HEK293 (cell line): ENCODE results near the gene SH3BGRL3.

Experiments used
- BCL11B ChIP-seq: fragments of 450-650 bp; formaldehyde crosslinking; IDR thresholded peaks from 2 replicates; pipeline ENCODE4 v1.5.1; 2016; ENCODE audit warnings: low read depth, missing biosample characterization, missing genetic modification characterization
- GFI1B ChIP-seq: fragments of 450-650 bp; formaldehyde crosslinking; IDR thresholded peaks from 2 replicates; pipeline ENCODE4 v1.5.1; 2016; ENCODE audit warnings: missing biosample characterization, missing genetic modification characterization
- GLIS2 ChIP-seq: fragments of 450-650 bp; formaldehyde crosslinking; IDR thresholded peaks from 2 replicates; pipeline ENCODE4 v1.5.1; 2016; ENCODE audit warnings: missing biosample characterization, missing genetic modification characterization
- KLF8 ChIP-seq: fragments of 450-650 bp; formaldehyde crosslinking; IDR thresholded peaks from 2 replicates; pipeline ENCODE4 v1.5.1; 2016; ENCODE audit warnings: missing biosample characterization, missing genetic modification characterization
- SALL2 ChIP-seq: fragments of 450-650 bp; formaldehyde crosslinking; IDR thresholded peaks from 2 replicates; pipeline ENCODE4 v1.5.0; 2017; ENCODE audit warnings: missing biosample characterization, mild to moderate bottlenecking, missing genetic modification characterization, borderline replicate concordance
- SP2 ChIP-seq: fragments of 450-650 bp; formaldehyde crosslinking; IDR thresholded peaks from 2 replicates; pipeline ENCODE4 v1.5.1; 2016; ENCODE audit warnings: missing biosample characterization, missing genetic modification characterization
- ZBTB17 ChIP-seq: fragments of 450-650 bp; formaldehyde crosslinking; IDR thresholded peaks from 2 replicates; pipeline ENCODE4 v1.5.1; 2016; ENCODE audit warnings: missing biosample characterization, missing genetic modification characterization
- ZBTB7A ChIP-seq: fragments of 450-650 bp; formaldehyde crosslinking; IDR thresholded peaks from 2 replicates; pipeline ENCODE4 v1.5.1; 2016; ENCODE audit warnings: low read depth, missing biosample characterization, missing genetic modification characterization
- ZFP69B ChIP-seq: fragments of 450-650 bp; formaldehyde crosslinking; IDR thresholded peaks from 2 replicates; pipeline ENCODE4 v1.5.1; 2016; ENCODE audit warnings: missing biosample characterization, missing genetic modification characterization
- ZNF112 ChIP-seq: fragments of 450-650 bp; formaldehyde crosslinking; IDR thresholded peaks from 2 replicates; pipeline ENCODE4 v1.5.0; 2017; ENCODE audit warnings: missing biosample characterization, missing genetic modification characterization
- ZNF202 ChIP-seq: fragments of 450-650 bp; formaldehyde crosslinking; IDR thresholded peaks from 2 replicates; pipeline ENCODE4 v1.5.1; 2016; ENCODE audit warnings: missing biosample characterization, missing genetic modification characterization, borderline replicate concordance
- ZNF214 ChIP-seq: fragments of 450-650 bp; formaldehyde crosslinking; IDR thresholded peaks from 2 replicates; pipeline ENCODE4 v1.5.1; 2017; ENCODE audit warnings: missing biosample characterization, mild to moderate bottlenecking, missing genetic modification characterization, borderline replicate concordance
- ZNF23 ChIP-seq: fragments of 450-650 bp; formaldehyde crosslinking; IDR thresholded peaks from 2 replicates; pipeline ENCODE4 v1.5.1; 2016; ENCODE audit warnings: missing biosample characterization, missing genetic modification characterization, borderline replicate concordance
- ZNF311 ChIP-seq: fragments of 450-650 bp; formaldehyde crosslinking; IDR thresholded peaks from 2 replicates; pipeline ENCODE4 v1.5.1; 2017; ENCODE audit warnings: missing biosample characterization, missing genetic modification characterization, borderline replicate concordance
- ZNF335 ChIP-seq: fragments of 450-650 bp; formaldehyde crosslinking; conservative IDR thresholded peaks from 2 replicates; pipeline ENCODE4 v1.5.1; 2016; ENCODE audit warnings: missing biosample characterization, missing genetic modification characterization
- ZNF48 ChIP-seq: fragments of 450-650 bp; formaldehyde crosslinking; IDR thresholded peaks from 2 replicates; pipeline ENCODE4 v1.5.1; 2016; ENCODE audit warnings: missing biosample characterization, missing genetic modification characterization
- ZNF549 ChIP-seq: fragments of 450-650 bp; IDR thresholded peaks from 2 replicates; pipeline ENCODE4 v1.5.1; 2018; ENCODE audit warnings: missing biosample characterization, missing genetic modification characterization, mild to moderate bottlenecking, inconsistent platforms, moderate library complexity
- ZNF624 ChIP-seq: fragments of 450-650 bp; formaldehyde crosslinking; IDR thresholded peaks from 2 replicates; pipeline ENCODE4 v1.5.1; 2017; ENCODE audit warnings: missing biosample characterization, missing genetic modification characterization
- ZNF629 ChIP-seq: fragments of 450-650 bp; formaldehyde crosslinking; IDR thresholded peaks from 2 replicates; pipeline ENCODE4 v1.5.1; 2017; ENCODE audit warnings: missing biosample characterization, missing genetic modification characterization
- ZNF658 ChIP-seq: fragments of 450-650 bp; formaldehyde crosslinking; IDR thresholded peaks from 2 replicates; pipeline ENCODE4; 2016; ENCODE audit warnings: missing biosample characterization, missing genetic modification characterization
- ZNF660 ChIP-seq: fragments of 450-650 bp; IDR thresholded peaks from 2 replicates; pipeline ENCODE4 v1.5.1; 2018; ENCODE audit warnings: missing biosample characterization, mild to moderate bottlenecking, missing genetic modification characterization
- ZNF707 ChIP-seq: fragments of 450-650 bp; formaldehyde crosslinking; IDR thresholded peaks from 2 replicates; pipeline ENCODE4 v1.5.1; 2016; ENCODE audit warnings: missing biosample characterization, missing genetic modification characterization
- ZSCAN23 ChIP-seq: fragments of 450-650 bp; formaldehyde crosslinking; IDR thresholded peaks from 2 replicates; pipeline ENCODE4 v1.5.1; 2016; ENCODE audit warnings: missing biosample characterization, missing genetic modification characterization
- TF ChIP-seq, protein P1 (sequence below): fragments of 450-650 bp; formaldehyde crosslinking; IDR thresholded peaks from 2 replicates; pipeline ENCODE4 v1.5.1; 2016; ENCODE audit warnings: missing biosample characterization, missing genetic modification characterization, borderline replicate concordance
- TF ChIP-seq, protein P2 (sequence below): fragments of 450-650 bp; formaldehyde crosslinking; IDR thresholded peaks from 2 replicates; pipeline ENCODE4 v1.5.1; 2016; ENCODE audit warnings: missing biosample characterization, missing genetic modification characterization, borderline replicate concordance
- TF ChIP-seq, protein P3 (sequence below): fragments of 450-650 bp; formaldehyde crosslinking; IDR thresholded peaks from 2 replicates; pipeline ENCODE4 v1.5.1; 2016; ENCODE audit warnings: missing biosample characterization, missing genetic modification characterization
- TF ChIP-seq, protein P4 (sequence below): fragments of 450-650 bp; formaldehyde crosslinking; IDR thresholded peaks from 2 replicates; pipeline ENCODE4 v1.5.1; 2016; ENCODE audit warnings: missing biosample characterization, missing genetic modification characterization
- TF ChIP-seq, protein P5 (sequence below): fragments of 450-650 bp; IDR thresholded peaks from 2 replicates; pipeline ENCODE4 v1.5.1; 2018; ENCODE audit warnings: missing biosample characterization, mild to moderate bottlenecking, missing genetic modification characterization

SH3BGRL3 gene

DNA sequence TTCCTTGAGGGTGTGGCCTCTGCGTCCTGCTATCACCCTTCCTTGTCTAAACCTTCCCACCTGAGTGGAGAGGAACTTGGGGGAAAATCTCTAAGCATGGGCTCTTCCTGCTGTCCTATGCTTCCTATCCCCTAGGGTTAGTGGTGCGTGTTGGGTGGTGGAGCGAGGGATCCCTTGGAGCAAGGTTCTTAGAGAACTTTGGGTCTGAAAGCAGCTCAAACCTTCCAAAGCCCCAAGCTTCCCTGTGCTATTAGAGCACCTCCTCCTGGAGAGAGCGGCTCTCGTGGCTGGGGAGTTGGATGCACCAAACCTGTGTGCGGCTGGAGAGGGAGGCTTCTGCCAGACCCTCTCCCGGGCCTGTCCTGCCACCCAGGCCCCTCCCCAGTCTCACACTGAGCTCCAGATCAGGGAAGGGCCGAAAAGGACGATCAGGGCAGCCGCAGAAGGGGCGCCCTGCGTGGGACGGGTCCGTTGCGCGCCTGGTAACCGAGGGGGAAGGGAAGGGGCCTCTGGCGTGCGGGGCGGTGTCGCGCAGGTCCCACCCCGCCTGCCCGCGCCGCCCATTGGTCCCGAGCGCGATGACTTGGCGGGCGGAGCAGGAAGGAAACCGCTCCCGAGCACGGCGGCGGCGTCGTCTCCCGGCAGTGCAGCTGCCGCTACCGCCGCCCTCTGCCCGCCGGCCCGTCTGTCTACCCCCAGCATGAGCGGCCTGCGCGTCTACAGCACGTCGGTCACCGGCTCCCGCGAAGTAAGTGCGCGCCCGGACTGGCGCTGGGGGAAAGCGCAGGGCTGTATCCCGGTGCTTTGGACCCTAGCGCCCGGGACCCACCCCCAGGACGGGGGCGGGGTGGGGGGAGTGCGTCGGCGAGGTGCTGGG lies at the start of gene SH3BGRL3 (continued):
- TF ChIP-seq, protein P1, sequence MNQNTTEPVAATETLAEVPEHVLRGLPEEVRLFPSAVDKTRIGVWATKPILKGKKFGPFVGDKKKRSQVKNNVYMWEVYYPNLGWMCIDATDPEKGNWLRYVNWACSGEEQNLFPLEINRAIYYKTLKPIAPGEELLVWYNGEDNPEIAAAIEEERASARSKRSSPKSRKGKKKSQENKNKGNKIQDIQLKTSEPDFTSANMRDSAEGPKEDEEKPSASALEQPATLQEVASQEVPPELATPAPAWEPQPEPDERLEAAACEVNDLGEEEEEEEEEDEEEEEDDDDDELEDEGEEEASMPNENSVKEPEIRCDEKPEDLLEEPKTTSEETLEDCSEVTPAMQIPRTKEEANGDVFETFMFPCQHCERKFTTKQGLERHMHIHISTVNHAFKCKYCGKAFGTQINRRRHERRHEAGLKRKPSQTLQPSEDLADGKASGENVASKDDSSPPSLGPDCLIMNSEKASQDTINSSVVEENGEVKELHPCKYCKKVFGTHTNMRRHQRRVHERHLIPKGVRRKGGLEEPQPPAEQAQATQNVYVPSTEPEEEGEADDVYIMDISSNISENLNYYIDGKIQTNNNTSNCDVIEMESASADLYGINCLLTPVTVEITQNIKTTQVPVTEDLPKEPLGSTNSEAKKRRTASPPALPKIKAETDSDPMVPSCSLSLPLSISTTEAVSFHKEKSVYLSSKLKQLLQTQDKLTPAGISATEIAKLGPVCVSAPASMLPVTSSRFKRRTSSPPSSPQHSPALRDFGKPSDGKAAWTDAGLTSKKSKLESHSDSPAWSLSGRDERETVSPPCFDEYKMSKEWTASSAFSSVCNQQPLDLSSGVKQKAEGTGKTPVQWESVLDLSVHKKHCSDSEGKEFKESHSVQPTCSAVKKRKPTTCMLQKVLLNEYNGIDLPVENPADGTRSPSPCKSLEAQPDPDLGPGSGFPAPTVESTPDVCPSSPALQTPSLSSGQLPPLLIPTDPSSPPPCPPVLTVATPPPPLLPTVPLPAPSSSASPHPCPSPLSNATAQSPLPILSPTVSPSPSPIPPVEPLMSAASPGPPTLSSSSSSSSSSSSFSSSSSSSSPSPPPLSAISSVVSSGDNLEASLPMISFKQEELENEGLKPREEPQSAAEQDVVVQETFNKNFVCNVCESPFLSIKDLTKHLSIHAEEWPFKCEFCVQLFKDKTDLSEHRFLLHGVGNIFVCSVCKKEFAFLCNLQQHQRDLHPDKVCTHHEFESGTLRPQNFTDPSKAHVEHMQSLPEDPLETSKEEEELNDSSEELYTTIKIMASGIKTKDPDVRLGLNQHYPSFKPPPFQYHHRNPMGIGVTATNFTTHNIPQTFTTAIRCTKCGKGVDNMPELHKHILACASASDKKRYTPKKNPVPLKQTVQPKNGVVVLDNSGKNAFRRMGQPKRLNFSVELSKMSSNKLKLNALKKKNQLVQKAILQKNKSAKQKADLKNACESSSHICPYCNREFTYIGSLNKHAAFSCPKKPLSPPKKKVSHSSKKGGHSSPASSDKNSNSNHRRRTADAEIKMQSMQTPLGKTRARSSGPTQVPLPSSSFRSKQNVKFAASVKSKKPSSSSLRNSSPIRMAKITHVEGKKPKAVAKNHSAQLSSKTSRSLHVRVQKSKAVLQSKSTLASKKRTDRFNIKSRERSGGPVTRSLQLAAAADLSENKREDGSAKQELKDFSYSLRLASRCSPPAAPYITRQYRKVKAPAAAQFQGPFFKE (tag by site-specific recombination) = no peak
- no peak for TF ChIP-seq ZBTB17 (tag by site-specific recombination)
- 0 out of 2 replicates have a peak, but pooled peaks have one; percentile 63 for TF ChIP-seq ZBTB7A (tag by site-specific recombination)
- peak; percentile 89 for TF ChIP-seq ZNF335
- TF ChIP-seq SALL2 (tag by site-specific recombination) = no peak
- TF ChIP-seq SP2 = peak; percentile 93
- TF ChIP-seq GFI1B (tag by site-specific recombination) = no peak
- TF ChIP-seq ZNF311 (tag by site-specific recombination) = no peak
- TF ChIP-seq ZNF707 (tag by site-specific recombination) = no peak; the same call in 1 of the 2 replicates
- peak; percentile 30; the same call in 1 of the 2 replicates for TF ChIP-seq ZNF660 (tag by site-specific recombination)
- TF ChIP-seq, protein P2, sequence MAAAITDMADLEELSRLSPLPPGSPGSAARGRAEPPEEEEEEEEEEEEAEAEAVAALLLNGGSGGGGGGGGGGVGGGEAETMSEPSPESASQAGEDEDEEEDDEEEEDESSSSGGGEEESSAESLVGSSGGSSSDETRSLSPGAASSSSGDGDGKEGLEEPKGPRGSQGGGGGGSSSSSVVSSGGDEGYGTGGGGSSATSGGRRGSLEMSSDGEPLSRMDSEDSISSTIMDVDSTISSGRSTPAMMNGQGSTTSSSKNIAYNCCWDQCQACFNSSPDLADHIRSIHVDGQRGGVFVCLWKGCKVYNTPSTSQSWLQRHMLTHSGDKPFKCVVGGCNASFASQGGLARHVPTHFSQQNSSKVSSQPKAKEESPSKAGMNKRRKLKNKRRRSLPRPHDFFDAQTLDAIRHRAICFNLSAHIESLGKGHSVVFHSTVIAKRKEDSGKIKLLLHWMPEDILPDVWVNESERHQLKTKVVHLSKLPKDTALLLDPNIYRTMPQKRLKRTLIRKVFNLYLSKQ (tag by site-specific recombination) = no peak
- TF ChIP-seq, protein P3, sequence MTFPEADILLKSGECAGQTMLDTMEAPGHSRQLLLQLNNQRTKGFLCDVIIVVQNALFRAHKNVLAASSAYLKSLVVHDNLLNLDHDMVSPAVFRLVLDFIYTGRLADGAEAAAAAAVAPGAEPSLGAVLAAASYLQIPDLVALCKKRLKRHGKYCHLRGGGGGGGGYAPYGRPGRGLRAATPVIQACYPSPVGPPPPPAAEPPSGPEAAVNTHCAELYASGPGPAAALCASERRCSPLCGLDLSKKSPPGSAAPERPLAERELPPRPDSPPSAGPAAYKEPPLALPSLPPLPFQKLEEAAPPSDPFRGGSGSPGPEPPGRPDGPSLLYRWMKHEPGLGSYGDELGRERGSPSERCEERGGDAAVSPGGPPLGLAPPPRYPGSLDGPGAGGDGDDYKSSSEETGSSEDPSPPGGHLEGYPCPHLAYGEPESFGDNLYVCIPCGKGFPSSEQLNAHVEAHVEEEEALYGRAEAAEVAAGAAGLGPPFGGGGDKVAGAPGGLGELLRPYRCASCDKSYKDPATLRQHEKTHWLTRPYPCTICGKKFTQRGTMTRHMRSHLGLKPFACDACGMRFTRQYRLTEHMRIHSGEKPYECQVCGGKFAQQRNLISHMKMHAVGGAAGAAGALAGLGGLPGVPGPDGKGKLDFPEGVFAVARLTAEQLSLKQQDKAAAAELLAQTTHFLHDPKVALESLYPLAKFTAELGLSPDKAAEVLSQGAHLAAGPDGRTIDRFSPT = peak; percentile 74; the same call in 1 of the 2 replicates
- no peak for TF ChIP-seq ZSCAN23 (tag by site-specific recombination)
- TF ChIP-seq ZNF202 (tag by site-specific recombination) = no peak
- TF ChIP-seq, protein P4, sequence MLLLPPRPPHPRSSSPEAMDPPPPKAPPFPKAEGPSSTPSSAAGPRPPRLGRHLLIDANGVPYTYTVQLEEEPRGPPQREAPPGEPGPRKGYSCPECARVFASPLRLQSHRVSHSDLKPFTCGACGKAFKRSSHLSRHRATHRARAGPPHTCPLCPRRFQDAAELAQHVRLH (tag by site-specific recombination) = no peak
- TF ChIP-seq ZNF214 = no peak
- peak; percentile 89 for TF ChIP-seq GLIS2 (tag by site-specific recombination)
- TF ChIP-seq ZNF629 (tag by site-specific recombination) = no peak
- no peak for TF ChIP-seq ZNF48 (tag by site-specific recombination)
- TF ChIP-seq ZNF624 (tag by site-specific recombination) = no peak
- TF ChIP-seq ZNF112 = no peak
- peak; percentile 96 for TF ChIP-seq KLF8 (tag by site-specific recombination)
- TF ChIP-seq, protein P5, sequence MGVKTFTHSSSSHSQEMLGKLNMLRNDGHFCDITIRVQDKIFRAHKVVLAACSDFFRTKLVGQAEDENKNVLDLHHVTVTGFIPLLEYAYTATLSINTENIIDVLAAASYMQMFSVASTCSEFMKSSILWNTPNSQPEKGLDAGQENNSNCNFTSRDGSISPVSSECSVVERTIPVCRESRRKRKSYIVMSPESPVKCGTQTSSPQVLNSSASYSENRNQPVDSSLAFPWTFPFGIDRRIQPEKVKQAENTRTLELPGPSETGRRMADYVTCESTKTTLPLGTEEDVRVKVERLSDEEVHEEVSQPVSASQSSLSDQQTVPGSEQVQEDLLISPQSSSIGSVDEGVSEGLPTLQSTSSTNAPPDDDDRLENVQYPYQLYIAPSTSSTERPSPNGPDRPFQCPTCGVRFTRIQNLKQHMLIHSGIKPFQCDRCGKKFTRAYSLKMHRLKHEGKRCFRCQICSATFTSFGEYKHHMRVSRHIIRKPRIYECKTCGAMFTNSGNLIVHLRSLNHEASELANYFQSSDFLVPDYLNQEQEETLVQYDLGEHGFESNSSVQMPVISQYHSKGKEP (tag by site-specific recombination) = no peak
- TF ChIP-seq ZNF549 (tag by site-specific recombination) = no peak
- no peak for TF ChIP-seq ZNF23 (tag by site-specific recombination)
- peak; percentile 86 for TF ChIP-seq ZFP69B
- no peak for TF ChIP-seq ZNF658 (tag by site-specific recombination)
- 0 out of 2 replicates have a peak, but pooled peaks have one; percentile 25 for TF ChIP-seq BCL11B
